Keratinocyte (primary cell): Measurements from ENCODE around the gene SCD5. TPM values are rescaled to one million over a fixed set of nuclear protein-coding genes. Genes with fewer than 3 reads are reported as not detected.

Source experiments
- DNase-seq: peaks from one replicate; pipeline ENCODE4 v3.0.0-alpha.2; 2011; ENCODE audit warnings: low read depth, missing footprints, low spot score
- FAIRE-seq: peaks from 2 replicates; lab custom pipeline; 2011; peaks lifted over from hg19 to GRCh38; lab: Jason Lieb, UNC
- H2AFZ ChIP-seq: 2 replicates; pipeline ENCODE4 v1.6.0; 2012; ENCODE audit warnings: low read length, control low read depth, inconsistent platforms; ENCODE audit not compliant: control insufficient read depth
- H3K27ac ChIP-seq: 2 replicates; pipeline ENCODE4 v1.5.1; 2011; ENCODE audit warnings: low read length; ENCODE audit not compliant: control insufficient read depth, insufficient read depth
- H3K27me3 ChIP-seq: 3 replicates; pipeline ENCODE4 v1.6.0; 2011; ENCODE audit warnings: low read length; ENCODE audit not compliant: control insufficient read depth, insufficient read depth; ENCODE audit errors: extremely low read depth
- H3K36me3 ChIP-seq, 2 experiments: 2 replicates in 1 of 2; 3 replicates in 1 of 2; pipeline ENCODE4 v1.5.1; 2011; ENCODE audit warnings: low read length in 2 of 2, mild to moderate bottlenecking in 1 of 2; ENCODE audit not compliant: control insufficient read depth in 2 of 2, insufficient read depth in 2 of 2; ENCODE audit errors: extremely low read depth in 1 of 2
- H3K4me1 ChIP-seq: 3 replicates; pipeline ENCODE4 v1.5.1; 2011; ENCODE audit warnings: low read length; ENCODE audit not compliant: control insufficient read depth, insufficient read depth; ENCODE audit errors: extremely low read depth
- H3K4me2 ChIP-seq: 3 replicates; pipeline ENCODE4 v1.6.0; 2011; ENCODE audit warnings: low read depth, low read length; ENCODE audit not compliant: control insufficient read depth, insufficient read depth; ENCODE audit errors: extremely low read depth
- H3K4me3 ChIP-seq, 3 experiments: fragments of 200-600 bp in 1 of 3; sonication (generic) in 1 of 3; 2 replicates in 2 of 3; 3 replicates in 1 of 3; pipeline ENCODE4 v1.5.1; 2011 to 2016; ENCODE audit warnings: low read length in 3 of 3, mild to moderate bottlenecking in 3 of 3, control low read depth in 2 of 3, inconsistent platforms in 1 of 3, low read depth in 1 of 3, mixed read lengths in 1 of 3, mixed run types in 1 of 3, moderate library complexity in 1 of 3; ENCODE audit not compliant: control insufficient read depth in 2 of 3, insufficient read depth in 2 of 3; ENCODE audit errors: extremely low read depth in 1 of 3
- H3K79me2 ChIP-seq: 2 replicates; pipeline ENCODE4 v1.6.0; 2012; ENCODE audit warnings: low read length; ENCODE audit not compliant: control insufficient read depth, insufficient read depth
- H3K9ac ChIP-seq: 3 replicates; pipeline ENCODE4 v1.6.0; 2011; ENCODE audit warnings: low read length; ENCODE audit not compliant: control insufficient read depth, insufficient read depth; ENCODE audit errors: extremely low read depth
- H3K9me1 ChIP-seq: 3 replicates; pipeline ENCODE4 v1.6.0; 2011; ENCODE audit warnings: low read length; ENCODE audit not compliant: control insufficient read depth, insufficient read depth; ENCODE audit errors: extremely low read depth
- H3K9me3 ChIP-seq: 2 replicates; pipeline ENCODE4 v1.5.1; 2012; ENCODE audit warnings: low read depth, low read length; ENCODE audit not compliant: control insufficient read depth
- H4K20me1 ChIP-seq: 3 replicates; pipeline ENCODE4 v1.6.0; 2011; ENCODE audit warnings: low read length; ENCODE audit not compliant: control insufficient read depth, insufficient read depth; ENCODE audit errors: extremely low read depth
- EZH2 ChIP-seq: IDR thresholded peaks from one replicate; pipeline ENCODE4 v1.6.1; 2012; ENCODE audit warnings: inconsistent platforms, mild to moderate bottlenecking, low read length, moderate library complexity
- dilution Hi-C: fragments of 300-500 bp; cut with MboI; formaldehyde crosslinking; loops from one replicate; pipeline ENCODE4 v1.7.0; 2020; ENCODE audit warnings: low sequenced_read_pairs; ENCODE audit not compliant: extremely low pct_ligation_motif_present
- polyA plus RNA-seq, 5 experiments: library from polyadenylated mRNA; depleted of rRNA in 3 of 5; stranded (reverse) in 3 of 5; stranded (forward) in 1 of 5; unstranded in 1 of 5; fragments of >200 nt; gene quantifications; 1 replicate in 1 of 5; 2 replicates in 3 of 5; 3 replicates in 1 of 5; pipeline versions ENCODE4 v1.2.1 to v1.2.3, GENCODE V29; 2011 to 2012; ENCODE audit warnings: missing spikeins in 2 of 5, low read depth in 1 of 5, low replicate concordance in 1 of 5
- TF ChIP-seq, protein P1 (sequence below), 3 experiments: IDR thresholded peaks in 1 of 3; conservative IDR thresholded peaks in 1 of 3; optimal IDR thresholded peaks in 1 of 3; 2 replicates in 2 of 3; 3 replicates in 1 of 3; pipeline versions ENCODE3 to v1.5.1; 2011; ENCODE audit warnings: low read length in 3 of 3, mild to moderate bottlenecking in 3 of 3, moderate library complexity in 2 of 3, control low read depth in 1 of 3, inconsistent platforms in 1 of 3; ENCODE audit not compliant: insufficient read depth in 2 of 3; ENCODE audit errors: extremely low read depth in 1 of 3

SCD5 gene
- polyA plus RNA-seq, 1 donor (not counting 4 experiments of a cell fraction or from before 2014, with no cell fraction given) = 39.4 TPM

DNA sequence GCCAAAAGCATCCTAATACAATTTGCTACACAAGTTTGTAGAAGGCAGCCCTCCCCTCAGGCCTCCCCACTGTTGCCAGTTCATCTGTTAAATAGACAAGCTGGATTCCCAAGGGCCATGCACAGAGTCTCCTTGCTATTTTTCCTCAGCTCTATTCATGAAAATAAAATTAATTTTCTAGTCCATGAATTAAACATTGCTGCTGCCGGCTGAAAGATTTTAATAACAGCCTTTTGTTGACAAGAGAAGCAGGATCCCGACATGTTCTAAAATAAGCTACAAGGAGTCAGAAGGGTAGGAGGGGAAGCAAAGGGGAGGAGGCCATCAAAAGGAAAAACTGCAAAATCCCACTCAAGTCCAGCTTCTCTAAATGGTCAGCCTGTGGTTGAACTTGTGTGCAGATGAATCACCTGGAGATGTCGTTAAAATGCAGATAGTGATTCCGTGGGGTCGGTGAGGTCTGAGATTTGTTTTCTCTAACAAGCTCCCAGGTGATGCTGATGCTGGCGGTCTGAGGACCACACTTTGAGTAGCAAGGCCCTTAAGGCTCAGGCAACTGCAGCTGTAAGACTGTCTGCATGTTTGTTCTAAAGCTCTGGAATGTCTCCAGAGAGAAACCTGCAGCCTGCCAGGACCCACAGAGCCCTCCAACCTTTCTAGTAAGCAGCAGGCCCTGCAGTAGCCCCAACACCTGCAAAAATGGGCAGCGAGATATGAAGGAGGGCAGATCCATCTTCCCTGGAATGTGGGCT, 9.4 kb downstream of the SCD5 start:
- TF ChIP-seq, protein P1, sequence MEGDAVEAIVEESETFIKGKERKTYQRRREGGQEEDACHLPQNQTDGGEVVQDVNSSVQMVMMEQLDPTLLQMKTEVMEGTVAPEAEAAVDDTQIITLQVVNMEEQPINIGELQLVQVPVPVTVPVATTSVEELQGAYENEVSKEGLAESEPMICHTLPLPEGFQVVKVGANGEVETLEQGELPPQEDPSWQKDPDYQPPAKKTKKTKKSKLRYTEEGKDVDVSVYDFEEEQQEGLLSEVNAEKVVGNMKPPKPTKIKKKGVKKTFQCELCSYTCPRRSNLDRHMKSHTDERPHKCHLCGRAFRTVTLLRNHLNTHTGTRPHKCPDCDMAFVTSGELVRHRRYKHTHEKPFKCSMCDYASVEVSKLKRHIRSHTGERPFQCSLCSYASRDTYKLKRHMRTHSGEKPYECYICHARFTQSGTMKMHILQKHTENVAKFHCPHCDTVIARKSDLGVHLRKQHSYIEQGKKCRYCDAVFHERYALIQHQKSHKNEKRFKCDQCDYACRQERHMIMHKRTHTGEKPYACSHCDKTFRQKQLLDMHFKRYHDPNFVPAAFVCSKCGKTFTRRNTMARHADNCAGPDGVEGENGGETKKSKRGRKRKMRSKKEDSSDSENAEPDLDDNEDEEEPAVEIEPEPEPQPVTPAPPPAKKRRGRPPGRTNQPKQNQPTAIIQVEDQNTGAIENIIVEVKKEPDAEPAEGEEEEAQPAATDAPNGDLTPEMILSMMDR (optimal IDR thresholded peaks at IDR 0.05 in 1 of 3, IDR thresholded peaks at IDR 0.05 in 1 of 3, conservative IDR thresholded peaks at IDR 0.05 in 1 of 3; ENCODE audit: extremely low read depth in 1 of 3, insufficient read depth in 2 of 3, low read length in 3 of 3) = no peak
- no peak for TF ChIP-seq EZH2
- H3K79me2 ChIP-seq = peaks cover 65% of the 10 kb centered on the region
- dilution Hi-C loops = no loop called here

DNA sequence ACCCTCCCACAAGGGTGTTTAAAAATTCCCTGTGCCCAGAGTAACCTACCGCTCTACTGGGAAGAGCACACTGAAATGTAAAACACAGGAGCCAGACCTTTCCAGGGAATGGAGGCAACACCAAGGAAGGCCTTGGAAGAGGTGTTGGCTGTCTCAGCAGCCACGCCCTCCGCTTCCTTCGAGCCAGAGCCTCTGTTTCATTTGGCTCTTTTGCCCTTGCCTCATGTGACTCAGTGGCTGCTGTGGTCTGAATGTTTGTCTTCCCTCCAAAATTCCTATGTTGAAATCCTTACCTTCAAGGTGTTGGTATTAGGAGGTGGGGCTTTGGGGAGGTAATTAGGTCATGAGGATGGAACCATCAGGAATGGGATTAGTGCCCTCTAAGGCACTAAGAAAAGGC, 11.3 kb downstream of the SCD5 start:
- H3K4me2 ChIP-seq = no peak overlapping the region
- peaks cover 62% of the 10 kb centered on the region for H3K79me2 ChIP-seq
- no peak overlapping the region for H2AFZ ChIP-seq
- TF ChIP-seq, protein P1 (optimal IDR thresholded peaks at IDR 0.05 in 1 of 3, IDR thresholded peaks at IDR 0.05 in 1 of 3, conservative IDR thresholded peaks at IDR 0.05 in 1 of 3; ENCODE audit: extremely low read depth in 1 of 3, insufficient read depth in 2 of 3, low read length in 3 of 3) = no peak
- no peak for TF ChIP-seq EZH2
- no peaks in the 10 kb centered on the region for H4K20me1 ChIP-seq
- DNase-seq = peak; percentile 68
- peaks cover 2 to 4% of the 10 kb centered on the region in 2 experiments for H3K36me3 ChIP-seq
- H3K4me1 ChIP-seq = peaks cover 46% of the 10 kb centered on the region
- FAIRE-seq = peak; percentile 65
- peak overlapping the region; percentile 27 for H3K27ac ChIP-seq
- H3K27me3 ChIP-seq = no peaks in the 10 kb centered on the region
- no peaks in the 10 kb centered on the region for H3K9me1 ChIP-seq
- dilution Hi-C loops = no loop called here
- H3K4me3 ChIP-seq = no peak overlapping the region
- peaks cover 14% of the 10 kb centered on the region for H3K9me3 ChIP-seq
- no peak overlapping the region for H3K9ac ChIP-seq

More for the DNA sequence above, 9.4 kb downstream of the SCD5 start:
- peaks cover 31% of the 10 kb centered on the region for H3K4me1 ChIP-seq
- H3K36me3 ChIP-seq = peaks cover 4 to 5% of the 10 kb centered on the region in 2 experiments
- no peak overlapping the region for H3K4me2 ChIP-seq
- no peak for DNase-seq
- H3K27ac ChIP-seq = no peak overlapping the region
- peaks cover 14% of the 10 kb centered on the region for H3K9me3 ChIP-seq
- no peak overlapping the region for H3K9ac ChIP-seq
- no peaks in the 10 kb centered on the region for H3K27me3 ChIP-seq
- FAIRE-seq = no peak
- no peaks in the 10 kb centered on the region for H4K20me1 ChIP-seq
- no peak overlapping the region for H3K4me3 ChIP-seq
- no peaks in the 10 kb centered on the region for H3K9me1 ChIP-seq
- H2AFZ ChIP-seq = no peak overlapping the region
